Breast epithelium (tissue), 4 donors: Measurements from ENCODE around the gene CHD9. TPM values are rescaled to one million over a fixed set of nuclear protein-coding genes. Genes with fewer than 3 reads are reported as not detected.

Experiments
- DNase-seq, 2 donors: peaks; one replicate each; pipeline ENCODE4 v3.0.0-alpha.2; 2019; ENCODE audit warnings: low spot score in 2 of 2
- H3K27ac ChIP-seq, 2 donors: fragments of 200-600 bp; sonication (generic) in 1 of 2; one replicate each; pipeline ENCODE4 v1.5.1; 2016 to 2019; ENCODE audit warnings: mild to moderate bottlenecking in 1 of 2
- H3K27me3 ChIP-seq, 2 donors: fragments of 200-600 bp; sonication (generic) in 1 of 2; one replicate each; pipeline versions ENCODE4 v1.5.1 to v1.6.0; 2017 to 2019; ENCODE audit warnings: control low read depth in 1 of 2, mild to moderate bottlenecking in 1 of 2
- H3K36me3 ChIP-seq: fragments of 200-600 bp; one replicate; pipeline ENCODE4 v1.5.1; 2019
- H3K4me1 ChIP-seq, 2 donors: fragments of 200-600 bp; sonication (generic); one replicate each; pipeline ENCODE4 v1.5.1; 2016 to 2019; ENCODE audit warnings: control low read depth in 1 of 2
- H3K4me3 ChIP-seq, 3 donors: fragments of 200-600 bp; sonication (generic); 1 replicate in 2 of 3; 2 replicates in 1 of 3; pipeline ENCODE4 v1.5.1; 2016 to 2019; ENCODE audit warnings: mild to moderate bottlenecking in 3 of 3, moderate library complexity in 2 of 3
- H3K9me3 ChIP-seq, 2 donors: fragments of 200-600 bp; sonication (generic) in 1 of 2; one replicate each; pipeline ENCODE4 v1.5.1; 2016 to 2019; ENCODE audit warnings: control low read depth in 1 of 2
- CTCF ChIP-seq, 3 donors: fragments of 450-650 bp; IDR thresholded peaks; one replicate each; pipeline ENCODE4 v1.5.1; 2016 to 2017; ENCODE audit warnings: antibody characterized with exemption in 3 of 3, mild to moderate bottlenecking in 3 of 3, moderate library complexity in 3 of 3
- POLR2A ChIP-seq: fragments of 450-650 bp; IDR thresholded peaks from one replicate; pipeline ENCODE4 v1.6.1; 2016; ENCODE audit warnings: antibody characterized with exemption, mild to moderate bottlenecking, moderate library complexity
- POLR2AphosphoS5 ChIP-seq, 3 donors: sonication (generic); formaldehyde crosslinking; IDR thresholded peaks; one replicate each; pipeline ENCODE4 v1.6.1; 2017; ENCODE audit warnings: antibody characterized with exemption in 3 of 3
- intact Hi-C: fragments of 100-400 bp; cut with DNase I; formaldehyde crosslinking; loops from one replicate; pipeline ENCODE4 v1.15.1; 2023; ENCODE audit warnings: low total_unique reads
- total RNA-seq, 3 donors: library from RNA; depleted of rRNA; stranded (reverse); fragments of >200 nt; gene quantifications; one replicate each; pipeline ENCODE4 v1.1.0, GENCODE V29; 2016

The CHD9 gene
- total RNA-seq, 3 donors from 2014 or later: 93.8 to 160 (median 158) TPM

- Histone ChIP-seq H3K4me3 (no peak overlapping the region), H3K36me3 (peaks cover 4% of the 10 kb centered on the region), H3K4me1 (no peaks in the 10 kb centered on the region), H3K27ac (no peak overlapping the region), H3K9me3 (no peaks in the 10 kb centered on the region), H3K27me3 (no peaks in the 10 kb centered on the region)
- TF ChIP-seq POLR2A: no peak
- TF ChIP-seq POLR2AphosphoS5 (IDR thresholded peaks at IDR 0.05): no peak
- no peak for TF ChIP-seq CTCF (IDR thresholded peaks at IDR 0.05)
- no peak for DNase-seq
- intact Hi-C loops: no loop called here
Measured at GRCh38 chr16:53234836-53235235, 180.0 kb downstream of the CHD9 start.

- intact Hi-C loops: no loop called here
- Histone ChIP-seq H3K27me3 (no peaks in the 10 kb centered on the region), H3K4me3 (no peak overlapping the region), H3K36me3 (peaks cover 4% of the 10 kb centered on the region), H3K9me3 (no peaks in the 10 kb centered on the region), H3K4me1 (no peaks in the 10 kb centered on the region), H3K27ac (no peak overlapping the region)
- no peak for DNase-seq
- TF ChIP-seq POLR2A (no peak), POLR2AphosphoS5 (IDR thresholded peaks at IDR 0.05) (no peak), CTCF (IDR thresholded peaks at IDR 0.05) (no peak)
Measured at GRCh38 chr16:53235851-53236250, 181.1 kb downstream of the CHD9 start.

- TF ChIP-seq POLR2AphosphoS5 (IDR thresholded peaks at IDR 0.05) (no peak), CTCF (IDR thresholded peaks at IDR 0.05) (no peak), POLR2A (no peak)
- intact Hi-C loops: no loop called here
- Histone ChIP-seq H3K4me1 (no peaks in the 10 kb centered on the region), H3K4me3 (no peak overlapping the region), H3K27ac (no peak overlapping the region), H3K9me3 (peaks cover 0 to 3% of the 10 kb centered on the region in 2 donors), H3K36me3 (peaks cover 28% of the 10 kb centered on the region), H3K27me3 (no peaks in the 10 kb centered on the region)
- no peak for DNase-seq
Measured at GRCh38 chr16:53249331-53249730, 194.5 kb downstream of the CHD9 start.

GRCh38 chr16:53257001-53257400 lies 202.2 kb downstream of the CHD9 start:
- H3K9me3 ChIP-seq: no peaks in the 10 kb centered on the region
- intact Hi-C loops: no loop called here
- no peak overlapping the region for H3K4me3 ChIP-seq
- no peaks in the 10 kb centered on the region for H3K27me3 ChIP-seq
- H3K36me3 ChIP-seq: peaks cover 3% of the 10 kb centered on the region
- no peak for DNase-seq
- no peaks in the 10 kb centered on the region for H3K4me1 ChIP-seq
- H3K27ac ChIP-seq: no peak overlapping the region
- TF ChIP-seq POLR2A (no peak), CTCF (IDR thresholded peaks at IDR 0.05) (no peak), POLR2AphosphoS5 (IDR thresholded peaks at IDR 0.05) (no peak)

GRCh38 chr16:53258809-53259208 lies 204.0 kb downstream of the CHD9 start:
- Histone ChIP-seq H3K27ac (no peak overlapping the region), H3K9me3 (no peaks in the 10 kb centered on the region), H3K27me3 (no peaks in the 10 kb centered on the region), H3K4me1 (no peaks in the 10 kb centered on the region), H3K4me3 (no peak overlapping the region), H3K36me3 (peaks cover 3% of the 10 kb centered on the region)
- no peak for DNase-seq
- TF ChIP-seq CTCF (IDR thresholded peaks at IDR 0.05) (no peak), POLR2AphosphoS5 (IDR thresholded peaks at IDR 0.05) (no peak), POLR2A (no peak)
- intact Hi-C loops: no loop called here
